GM23338 (cell line): ENCODE data around the gene SNAPC4. TPM values are rescaled to one million over a fixed set of nuclear protein-coding genes. Genes with fewer than 3 reads are reported as not detected.

Experiments used
- ATAC-seq: fragments of 200-7000 bp; cut with Tn5 transposase; 3 replicates; pipeline ENCODE4 v1.9.1; 2020
- DNase-seq: peaks from one replicate; pipeline ENCODE4 v3.0.0-alpha.2; 2015; ENCODE audit warnings: low spot score
- H2AFZ ChIP-seq: fragments of 200-600 bp; sonication (generic); 2 replicates; pipeline ENCODE4 v1.8.0; 2016; ENCODE audit warnings: antibody characterized with exemption, mild to moderate bottlenecking, moderate library complexity
- H3F3A ChIP-seq: fragments of 200-600 bp; sonication (generic); replicated peaks from 2 replicates; pipeline ENCODE4 v1.8.0; 2017; ENCODE audit warnings: antibody characterized with exemption, mixed run types, low read depth
- H3K27ac ChIP-seq: fragments of 200-600 bp; sonication (generic); 2 replicates; pipeline ENCODE4 v1.6.1; 2016; ENCODE audit warnings: low read depth
- H3K27me3 ChIP-seq: fragments of 200-600 bp; sonication (generic); 2 replicates; pipeline ENCODE4 v1.8.0; 2016; ENCODE audit warnings: mild to moderate bottlenecking, mixed run types, moderate library complexity; ENCODE audit not compliant: insufficient read depth
- H3K36me3 ChIP-seq: fragments of 200-600 bp; sonication (generic); 2 replicates; pipeline ENCODE4 v1.8.0; 2016; ENCODE audit warnings: mild to moderate bottlenecking; ENCODE audit not compliant: insufficient read depth
- H3K4me1 ChIP-seq: fragments of 200-600 bp; sonication (generic); 2 replicates; pipeline ENCODE4 v1.8.0; 2016; ENCODE audit warnings: mild to moderate bottlenecking, moderate library complexity; ENCODE audit not compliant: insufficient read depth
- H3K4me2 ChIP-seq: fragments of 200-600 bp; sonication (generic); 2 replicates; pipeline ENCODE4 v1.7.1; 2017; ENCODE audit warnings: mixed run types
- H3K4me3 ChIP-seq: fragments of 200-600 bp; sonication (generic); 2 replicates; pipeline ENCODE4 v1.6.1; 2016; ENCODE audit warnings: mixed run types
- H3K79me2 ChIP-seq: fragments of 200-600 bp; sonication (generic); replicated peaks from 2 replicates; pipeline ENCODE4 v1.8.0; 2017; ENCODE audit warnings: mild to moderate bottlenecking; ENCODE audit not compliant: insufficient read depth
- H3K9me2 ChIP-seq: fragments of 200-600 bp; sonication (generic); 2 replicates; pipeline ENCODE4 v1.8.0; 2017; ENCODE audit not compliant: insufficient read depth
- H4K20me1 ChIP-seq: fragments of 200-600 bp; sonication (generic); replicated peaks from 2 replicates; pipeline ENCODE4 v1.8.0; 2017; ENCODE audit warnings: mild to moderate bottlenecking; ENCODE audit not compliant: insufficient read depth
- H3K27ac Mint-ChIP-seq: 2 replicates; pipeline ENCODE4 v1.8.0; 2020; ENCODE audit warnings: inconsistent platforms, mild to moderate bottlenecking, moderate library complexity, mixed read lengths
- H3K27me3 Mint-ChIP-seq: 3 replicates; pipeline ENCODE4 v1.8.0; 2022; ENCODE audit warnings: low read depth, mild to moderate bottlenecking, moderate library complexity, mixed read lengths, inconsistent platforms; ENCODE audit not compliant: insufficient read depth, poor library complexity
- H3K36me3 Mint-ChIP-seq: 3 replicates; pipeline ENCODE4 v1.8.0; 2021; ENCODE audit warnings: low read depth, mild to moderate bottlenecking, inconsistent platforms, moderate library complexity, mixed read lengths
- H3K4me1 Mint-ChIP-seq: 3 replicates; pipeline ENCODE4 v1.8.0; 2020; ENCODE audit warnings: mild to moderate bottlenecking, inconsistent platforms, mixed read lengths
- H3K4me3 Mint-ChIP-seq: 3 replicates; pipeline ENCODE4 v1.8.0; 2021; ENCODE audit warnings: moderate library complexity, mild to moderate bottlenecking, inconsistent platforms, mixed read lengths
- H3K9me3 Mint-ChIP-seq: 3 replicates; pipeline ENCODE4 v1.8.0; 2020; ENCODE audit warnings: moderate library complexity, mild to moderate bottlenecking, inconsistent platforms, mixed read lengths
- CREB1 ChIP-seq: fragments of 250-450 bp; sonication (Bioruptor Pico); IDR thresholded peaks from 2 replicates; pipeline ENCODE4 v1.5.0; 2020; ENCODE audit warnings: low read depth, mild to moderate bottlenecking, moderate library complexity
- CTCF ChIP-seq, 2 experiments: fragments of 200-600 bp in 1 of 2; sonication (generic) in 1 of 2; conservative IDR thresholded peaks; 2 replicates each; pipeline versions ENCODE4 v1.5.1 to v1.6.1; 2016 to 2017; ENCODE audit warnings: antibody characterized with exemption in 2 of 2, low read depth in 2 of 2, mild to moderate bottlenecking in 2 of 2, moderate library complexity in 1 of 2
- EZH2phosphoT487 ChIP-seq: fragments of 200-600 bp; sonication (generic); IDR thresholded peaks from one replicate; pipeline ENCODE4 v1.8.1; 2018; ENCODE audit warnings: antibody characterized with exemption; ENCODE audit not compliant: unreplicated experiment
- JUNB ChIP-seq: IDR thresholded peaks from one replicate; pipeline ENCODE4 v1.6.1; 2016; ENCODE audit warnings: antibody characterized with exemption; ENCODE audit not compliant: unreplicated experiment
- POLR2AphosphoS5 ChIP-seq: IDR thresholded peaks from 2 replicates; pipeline ENCODE4 v1.6.1; 2016; ENCODE audit warnings: antibody characterized with exemption, low read depth
- STAT1 ChIP-seq: IDR thresholded peaks from one replicate; pipeline ENCODE4 v1.6.1; 2016; ENCODE audit warnings: antibody characterized with exemption; ENCODE audit not compliant: unreplicated experiment
- ZNF462 ChIP-seq: fragments of 250-450 bp; sonication (Bioruptor Pico); IDR thresholded peaks from 2 replicates; pipeline ENCODE4 v1.5.0; 2020; ENCODE audit warnings: mild to moderate bottlenecking, moderate library complexity
- polyA plus RNA-seq: library from polyadenylated mRNA; unstranded; fragments of >200 nt; fragmentation: Nextera tagmentation; extraction: Ambion mirVana; gene quantifications from 2 replicates; pipeline ENCODE4 v1.2.1, GENCODE V29; 2016
- total RNA-seq: library from RNA; depleted of rRNA; stranded (reverse); fragments of >200 nt; shearing (Covaris generic); gene quantifications from 2 replicates; pipeline ENCODE4 v1.2.3, GENCODE V29; 2014

SNAPC4 gene
- total and polyA plus RNA-seq, 2 experiments from 2014 or later = 8.8 to 22.7 TPM

- TF ChIP-seq ZNF462 (CRISPR knock-in tag) (no peak), STAT1 (no peak), POLR2AphosphoS5 (no peak), JUNB (no peak), CTCF (conservative IDR thresholded peaks at IDR 0.05; ENCODE audit: low read depth in 2 of 2) (no peak)
These were observed 33.1 kb downstream of the SNAPC4 start (continued) for GRCh38 chr9:136366826-136367225.

- Histone ChIP-seq H3K27ac (no peak overlapping the region), H2AFZ (no peak overlapping the region)
- H3K4me1 Mint-ChIP-seq = peaks cover 9% of the 10 kb centered on the region; the same call in 1 of the 3 replicates
- no peak for TF ChIP-seq CREB1 (CRISPR knock-in tag)
- no peak for TF ChIP-seq ZNF462 (CRISPR knock-in tag)
- TF ChIP-seq EZH2phosphoT487 = no peak
These were observed 34.2 kb downstream of the SNAPC4 start for GRCh38 chr9:136365775-136366222.

More at GRCh38 chr9:136365775-136366222, 34.2 kb downstream of the SNAPC4 start:
- Histone ChIP-seq H3K9me2 (no peaks in the 10 kb centered on the region), H3K27me3 (no peaks in the 10 kb centered on the region), H4K20me1 (no peaks in the 10 kb centered on the region), H3K79me2 (no peaks in the 10 kb centered on the region), H3K4me3 (no peak overlapping the region), H3K36me3 (no peaks in the 10 kb centered on the region), H3K4me2 (no peak overlapping the region), H3K4me1 (no peaks in the 10 kb centered on the region; the same call in 1 of the 2 replicates), H3F3A (no peaks in the 10 kb centered on the region)
- H3K27ac Mint-ChIP-seq = no peak overlapping the region
- ATAC-seq (no peak), DNase-seq (no peak)
- peaks cover 18% of the 10 kb centered on the region for H3K27me3 Mint-ChIP-seq
- H3K9me3 Mint-ChIP-seq = no peaks in the 10 kb centered on the region
- no peaks in the 10 kb centered on the region for H3K36me3 Mint-ChIP-seq
- H3K4me3 Mint-ChIP-seq = no peak overlapping the region
